MM.1S (cell line): ENCODE data around the gene TNRC6C.

Experiments used
- DNase-seq: peaks from one replicate; pipeline ENCODE4 v3.0.0-alpha.2; 2015
- H2AFZ ChIP-seq: fragments of 300-600 bp; sonication (generic); 2 replicates; pipeline ENCODE4 v1.6.0; 2016; ENCODE audit warnings: antibody characterized with exemption, low read length
- H3F3A ChIP-seq: fragments of 300-600 bp; sonication (generic); 2 replicates; pipeline ENCODE4 v1.6.1; 2016; ENCODE audit warnings: mild to moderate bottlenecking, antibody characterized with exemption, low read length, moderate library complexity, mixed read lengths; ENCODE audit not compliant: insufficient read depth
- H3K27ac ChIP-seq: fragments of 300-600 bp; sonication (generic); 2 replicates; pipeline ENCODE4 v1.5.1; 2016; ENCODE audit warnings: mild to moderate bottlenecking, low read length
- H3K27me3 ChIP-seq: fragments of 300-600 bp; sonication (generic); replicated peaks from 2 replicates; pipeline ENCODE4 v1.6.0; 2016; ENCODE audit warnings: low read length; ENCODE audit not compliant: insufficient read depth
- H3K36me3 ChIP-seq: fragments of 300-600 bp; sonication (generic); replicated peaks from 2 replicates; pipeline ENCODE4 v1.6.1; 2016; ENCODE audit warnings: mild to moderate bottlenecking, low read length, mixed read lengths; ENCODE audit not compliant: insufficient read depth
- H3K4me1 ChIP-seq: fragments of 300-600 bp; sonication (generic); 2 replicates; pipeline ENCODE4 v1.6.1; 2016; ENCODE audit warnings: low read length, mixed read lengths
- H3K4me2 ChIP-seq: fragments of 300-600 bp; sonication (generic); 2 replicates; pipeline ENCODE4 v1.6.0; 2016; ENCODE audit warnings: low read depth, low read length
- H3K4me3 ChIP-seq: fragments of 300-600 bp; sonication (generic); 2 replicates; pipeline ENCODE4 v1.5.1; 2016; ENCODE audit warnings: low read length, mixed read lengths
- H3K79me2 ChIP-seq: fragments of 300-600 bp; sonication (generic); 2 replicates; pipeline ENCODE4 v1.6.1; 2016; ENCODE audit warnings: mixed run types, low read length, mixed read lengths
- H3K9ac ChIP-seq: fragments of 300-600 bp; sonication (generic); 2 replicates; pipeline ENCODE4 v1.6.1; 2016; ENCODE audit warnings: low read length, mixed read lengths
- H3K9me2 ChIP-seq: fragments of 300-600 bp; sonication (generic); replicated peaks from 2 replicates; pipeline ENCODE4 v1.6.1; 2016; ENCODE audit warnings: mild to moderate bottlenecking, low read length, mixed read lengths; ENCODE audit not compliant: insufficient read depth
- H3K9me3 ChIP-seq: fragments of 300-600 bp; sonication (generic); replicated peaks from 2 replicates; pipeline ENCODE4 v1.6.1; 2016; ENCODE audit warnings: mild to moderate bottlenecking, low read length, mixed read lengths; ENCODE audit not compliant: insufficient read depth
- H4K20me1 ChIP-seq: fragments of 300-600 bp; sonication (generic); 2 replicates; pipeline ENCODE4 v1.6.1; 2016; ENCODE audit warnings: mild to moderate bottlenecking, low read length, moderate library complexity, mixed read lengths; ENCODE audit not compliant: insufficient read depth
- EZH2 ChIP-seq: fragments of 300-600 bp; sonication (generic); optimal IDR thresholded peaks from 2 replicates; pipeline ENCODE3; 2017; ENCODE audit warnings: low read depth, mild to moderate bottlenecking, antibody characterized with exemption, low read length, mixed read lengths
- EZH2phosphoT487 ChIP-seq: fragments of 300-600 bp; sonication (generic); IDR thresholded peaks from 2 replicates; pipeline ENCODE4 v1.6.1; 2018; ENCODE audit warnings: antibody characterized with exemption, low read length
- TF ChIP-seq, protein P1 (sequence below): fragments of 300-600 bp; sonication (generic); IDR thresholded peaks from 2 replicates; pipeline ENCODE4 v1.5.1; 2016; ENCODE audit warnings: antibody characterized with exemption, low read length, mixed read lengths

TNRC6C gene

DNA sequence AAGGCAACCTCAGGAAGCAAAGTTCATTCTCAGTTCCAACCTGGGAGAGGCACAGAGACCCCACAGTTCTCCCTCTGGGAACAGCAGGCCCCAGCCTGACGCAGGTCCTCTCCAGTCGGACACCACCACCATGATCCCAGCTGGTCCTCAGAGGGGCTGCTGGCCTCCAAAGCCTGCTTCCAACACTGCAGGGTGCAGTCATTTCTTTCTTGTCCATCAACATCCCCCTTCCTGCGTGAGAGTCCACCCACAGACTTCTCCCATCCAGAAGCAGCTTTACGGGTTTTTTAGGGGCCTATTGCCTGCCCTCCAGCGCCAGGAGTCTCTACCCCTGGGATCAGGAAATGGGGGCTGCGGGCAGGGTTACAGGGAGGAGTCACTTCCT, 29.3 kb upstream of the TNRC6C start:
- Histone ChIP-seq H3K9ac (no peak overlapping the region), H3K27me3 (peaks cover 75% of the 10 kb centered on the region), H3K9me2 (no peaks in the 10 kb centered on the region), H4K20me1 (no peaks in the 10 kb centered on the region), H3K4me2 (no peak overlapping the region), H3K4me1 (peaks cover 5% of the 10 kb centered on the region), H3K9me3 (no peaks in the 10 kb centered on the region), H3F3A (no peaks in the 10 kb centered on the region), H3K79me2 (no peaks in the 10 kb centered on the region), H3K36me3 (no peaks in the 10 kb centered on the region), H3K4me3 (no peak overlapping the region), H2AFZ (no peak overlapping the region), H3K27ac (no peak overlapping the region)
- DNase-seq: no peak
- TF ChIP-seq EZH2 (no peak), EZH2phosphoT487 (no peak)

DNA sequence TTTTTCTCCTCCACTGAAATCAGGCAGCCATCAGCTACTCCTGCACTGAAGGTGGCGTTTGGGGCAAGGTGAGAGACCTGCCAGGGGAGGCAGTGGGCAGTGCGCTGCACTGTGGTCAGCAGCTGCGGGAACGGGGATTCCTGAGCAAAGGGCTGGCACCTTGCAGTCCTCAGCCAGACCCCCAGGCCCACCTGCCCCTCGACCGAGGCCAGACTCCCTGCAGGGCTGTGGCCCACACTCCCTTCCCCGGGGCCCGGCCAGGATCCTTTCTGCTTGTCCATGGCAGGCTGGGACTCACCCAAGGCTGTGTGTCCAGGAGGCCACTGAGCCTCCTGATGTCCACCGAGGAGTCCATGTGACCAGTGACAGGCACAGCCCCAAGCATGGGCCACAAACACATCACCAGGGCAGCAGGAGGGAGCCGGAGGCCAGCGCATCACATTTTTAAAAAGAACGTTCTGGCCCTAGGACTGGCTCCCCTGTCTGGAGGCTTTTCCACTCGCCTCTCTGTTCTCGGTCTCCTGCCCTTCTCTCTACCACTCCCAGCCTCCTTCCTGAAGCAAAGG, 28.5 kb upstream of the TNRC6C start:
- peaks cover 74% of the 10 kb centered on the region for H3K27me3 ChIP-seq
- no peak for TF ChIP-seq EZH2phosphoT487
- TF ChIP-seq, protein P1, sequence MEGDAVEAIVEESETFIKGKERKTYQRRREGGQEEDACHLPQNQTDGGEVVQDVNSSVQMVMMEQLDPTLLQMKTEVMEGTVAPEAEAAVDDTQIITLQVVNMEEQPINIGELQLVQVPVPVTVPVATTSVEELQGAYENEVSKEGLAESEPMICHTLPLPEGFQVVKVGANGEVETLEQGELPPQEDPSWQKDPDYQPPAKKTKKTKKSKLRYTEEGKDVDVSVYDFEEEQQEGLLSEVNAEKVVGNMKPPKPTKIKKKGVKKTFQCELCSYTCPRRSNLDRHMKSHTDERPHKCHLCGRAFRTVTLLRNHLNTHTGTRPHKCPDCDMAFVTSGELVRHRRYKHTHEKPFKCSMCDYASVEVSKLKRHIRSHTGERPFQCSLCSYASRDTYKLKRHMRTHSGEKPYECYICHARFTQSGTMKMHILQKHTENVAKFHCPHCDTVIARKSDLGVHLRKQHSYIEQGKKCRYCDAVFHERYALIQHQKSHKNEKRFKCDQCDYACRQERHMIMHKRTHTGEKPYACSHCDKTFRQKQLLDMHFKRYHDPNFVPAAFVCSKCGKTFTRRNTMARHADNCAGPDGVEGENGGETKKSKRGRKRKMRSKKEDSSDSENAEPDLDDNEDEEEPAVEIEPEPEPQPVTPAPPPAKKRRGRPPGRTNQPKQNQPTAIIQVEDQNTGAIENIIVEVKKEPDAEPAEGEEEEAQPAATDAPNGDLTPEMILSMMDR: no peak
- TF ChIP-seq EZH2: no peak

DNA sequence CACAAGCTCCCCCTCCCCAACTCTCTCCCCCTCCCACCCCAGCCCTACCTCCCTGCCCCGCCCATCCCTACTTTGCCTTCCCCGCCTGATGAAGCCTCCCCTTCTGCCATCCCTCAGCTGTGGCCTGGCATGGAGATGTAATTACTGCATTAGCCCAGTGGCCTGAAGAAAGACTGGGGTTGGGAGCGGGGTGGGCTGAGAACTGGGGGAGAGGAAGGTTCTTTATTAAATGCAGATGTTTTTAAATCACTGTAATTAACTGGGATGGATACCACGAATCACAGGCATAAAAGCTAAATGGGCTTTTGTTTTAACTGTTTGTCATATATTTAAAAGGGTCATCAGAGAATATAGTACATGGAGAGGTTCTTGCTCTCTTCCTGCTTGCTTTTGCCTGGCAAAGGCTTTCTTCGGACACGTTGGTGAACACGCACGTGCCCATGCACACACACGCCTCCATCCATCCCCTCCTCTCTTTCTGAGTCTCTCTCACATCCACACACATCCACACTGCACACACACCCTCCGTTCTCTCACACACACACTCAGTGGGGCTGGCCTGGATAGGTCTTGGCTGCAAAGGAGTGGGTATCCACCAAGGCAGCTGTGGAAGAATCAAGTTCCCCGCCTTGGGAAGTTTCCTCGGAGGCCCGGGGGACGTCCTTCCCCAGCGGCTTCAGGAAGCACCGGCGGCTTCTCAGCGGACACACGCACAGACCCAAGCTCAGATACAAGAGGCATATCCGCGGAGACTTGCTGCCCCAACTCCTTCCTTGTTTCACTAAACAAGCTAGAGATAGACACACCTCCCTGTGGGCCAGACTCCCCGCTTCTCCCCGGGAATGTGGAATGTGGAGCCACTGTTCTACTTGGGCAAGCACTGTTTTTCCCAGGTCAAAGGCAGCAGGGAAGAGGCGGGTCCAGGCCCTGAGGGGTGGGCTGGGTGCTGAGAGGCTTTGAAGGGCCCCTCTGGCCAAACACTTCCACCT, 27.4 kb upstream of the TNRC6C start:
- H3K4me1 ChIP-seq: no peaks in the 10 kb centered on the region
- DNase-seq: no peak
- no peaks in the 10 kb centered on the region for H4K20me1 ChIP-seq
- no peaks in the 10 kb centered on the region for H3K36me3 ChIP-seq
- H3K4me3 ChIP-seq: no peak overlapping the region
- H3K27me3 ChIP-seq: peaks cover 71% of the 10 kb centered on the region
- H3K9me2 ChIP-seq: no peaks in the 10 kb centered on the region
- H3K27ac ChIP-seq: no peak overlapping the region
- no peak overlapping the region for H2AFZ ChIP-seq
- no peaks in the 10 kb centered on the region for H3K9me3 ChIP-seq
- H3K79me2 ChIP-seq: no peaks in the 10 kb centered on the region
- no peak overlapping the region for H3K9ac ChIP-seq
- H3F3A ChIP-seq: no peaks in the 10 kb centered on the region
- H3K4me2 ChIP-seq: no peak overlapping the region
- no peak for TF ChIP-seq EZH2phosphoT487
- TF ChIP-seq, protein P1: no peak
- TF ChIP-seq EZH2: no peak

More for the DNA sequence above, 28.5 kb upstream of the TNRC6C start:
- H3K36me3 ChIP-seq: no peaks in the 10 kb centered on the region
- H3K79me2 ChIP-seq: no peaks in the 10 kb centered on the region
- no peak overlapping the region for H3K4me2 ChIP-seq
- no peaks in the 10 kb centered on the region for H3F3A ChIP-seq
- H2AFZ ChIP-seq: no peak overlapping the region
- DNase-seq: no peak
- H3K9me2 ChIP-seq: no peaks in the 10 kb centered on the region
- no peaks in the 10 kb centered on the region for H3K9me3 ChIP-seq
- no peaks in the 10 kb centered on the region for H3K4me1 ChIP-seq
- H3K4me3 ChIP-seq: no peak overlapping the region
- H3K27ac ChIP-seq: no peak overlapping the region
- no peak overlapping the region for H3K9ac ChIP-seq
- H4K20me1 ChIP-seq: no peaks in the 10 kb centered on the region
